Measurements from ENCODE around the gene KRTAP9-1.
"Not testable (repeated sequence)": the region's sequence is repeated elsewhere in the genome, so short reads cannot be mapped to it uniquely, and the experiment has no call there.

Gene KRTAP9-1

GRCh38 chr17:41189837-41190318 is at the start of gene KRTAP9-1:
Gene KRTAP9-1, plus strand, starts transcription at chr17:41189887. Its CDS starts 0 bp downstream, at chr17:41189887.
- DNase-seq: not testable (repeated sequence)

DNA sequence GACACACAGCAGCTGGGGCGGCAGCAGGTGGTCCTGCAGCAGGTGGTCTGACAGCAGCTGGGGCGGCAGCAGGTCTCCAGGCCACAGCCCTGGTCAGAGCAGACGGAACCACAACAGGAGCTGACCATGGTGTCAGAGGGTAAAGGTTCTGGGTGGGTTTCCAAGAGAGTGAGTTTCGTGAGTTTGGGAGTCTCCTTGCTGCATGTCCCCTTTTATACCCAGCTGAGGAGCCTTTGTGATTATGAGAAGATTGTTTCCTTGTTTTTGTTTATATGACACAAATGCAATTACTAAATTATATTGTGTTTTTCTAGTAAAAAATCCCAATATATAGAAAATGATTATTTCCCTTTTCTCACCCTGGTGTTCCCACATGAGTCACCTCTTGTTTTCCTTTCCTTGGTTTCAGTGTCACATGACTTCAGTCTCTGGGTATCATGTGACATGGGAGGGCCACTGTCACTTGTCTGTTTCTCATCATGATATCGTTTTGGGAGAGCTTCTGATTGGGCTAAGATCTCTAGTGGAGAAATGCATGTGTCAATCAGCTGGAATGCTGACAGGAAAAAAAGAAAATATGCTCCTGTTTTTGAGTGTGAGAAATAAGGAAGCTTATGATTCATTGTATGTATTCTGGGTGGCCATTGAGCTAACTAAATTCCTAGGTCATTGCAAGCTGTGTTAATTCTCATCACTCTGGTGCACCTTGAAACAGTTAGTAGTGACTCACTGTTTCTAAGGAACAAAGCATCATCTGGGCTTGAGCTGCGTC is 49.1 kb upstream of the KRTAP9-1 start, which contains the start of gene KRTAP4-6:
Gene KRTAP4-6 (minus strand): TSS at position 185 of the 772 bp plus-strand sequence. CDS start 57 bp downstream, at position 128.
- DNase-seq: no peak

GRCh38 chr17:41141361-41141760 is 48.3 kb upstream of the KRTAP9-1 start:
- DNase-seq: no peak

DNA sequence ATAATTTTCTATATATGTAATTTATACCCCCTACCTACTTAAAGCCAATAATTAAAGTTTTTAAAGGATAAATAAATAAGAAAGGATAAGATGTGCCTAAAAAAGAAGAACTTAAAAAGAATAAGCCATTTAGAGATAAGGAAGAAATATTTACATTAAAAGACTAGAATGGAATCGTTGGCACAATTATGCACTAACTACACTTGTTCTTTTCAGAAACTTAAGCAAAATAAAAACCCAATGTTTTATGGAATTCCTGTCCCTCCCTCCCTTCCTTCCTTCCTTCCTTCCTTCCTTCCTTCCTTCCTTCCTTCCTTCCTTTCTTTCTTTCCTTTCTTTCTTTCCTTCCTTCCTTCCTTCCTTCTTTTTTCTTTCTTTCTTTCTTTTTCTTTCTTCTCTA is 44.8 kb upstream of the KRTAP9-1 start:
- DNase-seq: no peak

DNA sequence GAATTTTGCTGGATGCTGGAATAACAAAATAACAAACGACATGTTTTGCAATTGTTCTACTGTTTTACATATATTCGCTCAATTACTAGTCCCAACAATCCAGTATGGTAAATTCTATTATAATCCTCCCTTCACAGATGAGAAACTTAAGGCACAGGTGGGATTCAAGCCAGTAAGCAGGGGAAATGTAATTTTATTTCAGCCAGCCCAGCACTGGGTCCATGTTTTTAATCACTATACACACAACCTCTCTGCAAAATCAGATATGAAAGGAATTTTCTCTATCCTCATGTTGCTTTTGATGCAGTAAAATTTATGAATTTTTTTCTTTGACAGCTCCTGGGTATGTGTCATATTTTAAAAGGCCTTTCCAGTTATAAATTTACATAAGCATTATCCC is 44.4 kb upstream of the KRTAP9-1 start:
- DNase-seq: no peak

GRCh38 chr17:41147531-41148204 is 42.0 kb upstream of the KRTAP9-1 start:
- DNase-seq: no peak

GRCh38 chr17:41148971-41149651 is 40.6 kb upstream of the KRTAP9-1 start:
- not testable (repeated sequence) for DNase-seq

GRCh38 chr17:41149652-41149985 is 40.1 kb upstream of the KRTAP9-1 start, which contains the start of gene KRTAP4-5:
Gene KRTAP4-5, minus strand, starts transcription at chr17:41149825. Its CDS starts 58 bp downstream, at chr17:41149767.
- no peak for DNase-seq

GRCh38 chr17:41150026-41150425 is 39.7 kb upstream of the KRTAP9-1 start:
- DNase-seq: no peak

DNA sequence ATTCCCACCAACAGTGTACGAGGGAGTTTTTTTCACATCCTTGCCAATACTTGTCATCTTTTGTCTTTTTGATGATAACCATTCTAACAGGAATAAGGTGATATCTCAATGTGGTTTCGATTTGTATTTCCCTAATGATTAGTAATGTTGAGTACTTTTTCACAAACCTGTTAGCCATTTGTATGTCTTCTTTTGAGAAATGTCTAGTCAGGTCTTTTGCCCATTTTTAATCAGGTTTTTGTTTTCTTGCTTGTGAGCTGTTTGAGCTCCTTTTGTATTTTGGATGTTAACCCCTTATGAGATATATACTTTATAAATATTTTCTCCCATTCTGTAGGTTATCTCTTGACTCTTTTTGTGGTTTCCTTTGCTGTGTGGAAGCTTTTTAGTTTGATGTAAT is 38.2 kb upstream of the KRTAP9-1 start:
- no peak for DNase-seq

DNA sequence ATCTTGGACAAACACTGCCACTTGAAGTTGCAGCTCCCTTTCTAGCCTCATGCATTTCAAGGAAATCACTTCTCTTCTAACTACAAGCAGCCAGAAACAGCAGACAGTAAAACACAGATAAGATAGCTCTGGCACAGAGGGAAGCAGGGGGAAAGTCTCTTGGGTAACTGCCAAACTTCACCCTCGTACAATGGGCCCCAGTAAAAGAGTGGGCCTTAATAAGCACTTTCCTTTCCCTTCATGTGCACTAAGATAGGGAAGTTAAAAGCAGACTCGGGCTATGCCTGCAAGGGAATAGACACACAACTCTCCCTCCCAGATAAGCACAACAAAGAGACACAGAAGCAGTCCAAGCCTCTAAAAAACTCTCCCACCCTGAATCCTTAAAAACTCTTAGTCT is 35.8 kb upstream of the KRTAP9-1 start:
- DNase-seq: no peak

DNA sequence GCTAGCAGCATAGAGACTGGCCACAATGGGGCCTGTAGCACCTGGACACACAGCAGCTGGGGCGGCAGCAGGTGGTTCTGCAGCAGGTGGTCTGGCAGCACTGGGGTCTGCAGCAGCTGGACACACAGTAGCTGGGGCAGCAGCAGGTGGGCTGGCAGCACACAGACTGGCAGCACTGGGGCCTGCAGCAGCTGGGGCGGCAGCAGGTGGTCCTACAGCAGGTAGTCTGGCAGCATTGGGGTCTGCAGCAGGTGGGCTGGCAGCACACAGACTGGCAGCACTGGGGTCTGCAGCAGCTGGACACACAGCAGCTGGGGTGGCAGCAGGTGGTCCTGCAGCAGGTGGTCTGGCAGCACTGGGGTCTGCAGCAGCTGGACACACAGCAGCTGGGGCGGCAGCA is 29.5 kb upstream of the KRTAP9-1 start:
- DNase-seq: not testable (repeated sequence)

DNA sequence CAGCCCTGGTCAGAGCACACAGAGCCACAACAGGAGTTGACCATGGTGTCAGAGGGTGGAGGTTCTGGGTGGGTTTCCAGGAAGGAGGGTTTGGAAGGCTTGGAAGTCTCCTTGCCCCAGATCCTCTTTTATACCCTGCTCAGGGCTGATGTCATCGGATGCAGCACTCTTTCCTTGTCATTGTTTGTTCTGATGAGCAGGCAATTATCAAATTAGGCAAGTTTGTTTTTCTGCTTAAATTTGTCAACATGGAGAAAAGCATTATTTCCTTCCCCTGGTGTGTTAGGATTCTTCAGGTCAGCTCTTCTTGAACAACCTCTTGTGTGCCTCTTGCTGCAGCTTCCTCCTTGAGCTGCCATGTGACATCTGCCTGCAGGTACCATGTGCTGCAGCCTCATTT is 29.0 kb upstream of the KRTAP9-1 start, which contains the start of gene KRTAP4-4:
Gene KRTAP4-4 (minus strand): TSS at position 101 of the 400 bp plus-strand sequence. CDS start 57 bp downstream, at position 44.
- no peak for DNase-seq

DNA sequence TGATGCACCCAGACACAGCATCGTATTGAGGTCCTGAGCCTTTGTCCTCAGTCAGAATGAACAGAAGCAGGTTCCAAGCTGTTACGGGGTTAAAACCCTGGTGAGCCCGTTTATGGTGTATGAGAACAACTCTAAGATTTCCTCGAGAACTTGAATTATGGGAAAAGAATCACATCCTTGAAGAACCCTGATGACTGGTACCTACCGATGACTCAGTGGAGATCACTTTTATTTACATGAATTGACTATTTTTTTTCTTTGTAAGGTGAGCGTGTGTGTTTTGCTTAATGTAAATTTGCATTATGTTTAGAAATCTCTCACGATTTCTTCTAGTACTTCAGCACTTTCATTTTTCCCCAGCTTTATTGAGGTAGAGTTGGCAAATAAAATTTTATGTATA is 25.9 kb upstream of the KRTAP9-1 start:
- no peak for DNase-seq

DNA sequence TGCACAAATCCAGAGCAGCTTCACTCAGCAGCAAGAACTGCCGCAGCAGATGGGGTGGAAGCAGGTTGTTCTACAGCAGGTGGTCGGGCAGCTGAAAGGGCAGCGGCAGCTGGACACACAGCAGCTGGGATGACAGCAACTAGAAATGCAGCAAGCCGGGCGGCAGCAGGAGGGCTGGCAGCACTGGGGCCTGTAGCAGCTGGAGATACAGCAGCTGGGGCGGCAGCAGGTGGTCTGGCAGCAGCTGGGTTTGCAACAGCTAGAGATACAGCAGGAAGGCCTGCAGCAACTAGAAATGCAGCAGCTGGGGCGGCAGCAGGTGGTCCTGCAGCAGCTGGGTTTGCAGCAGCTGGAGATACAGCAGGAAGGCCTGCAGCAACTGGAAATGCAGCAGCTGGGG is 22.1 kb upstream of the KRTAP9-1 start:
- DNase-seq: no peak

GRCh38 chr17:41168121-41168520 is 21.6 kb upstream of the KRTAP9-1 start, which contains the start of gene KRTAP4-3:
Gene KRTAP4-3, minus strand, starts transcription at chr17:41168221. Its CDS starts 49 bp downstream, at chr17:41168172.
- no peak for DNase-seq

DNA sequence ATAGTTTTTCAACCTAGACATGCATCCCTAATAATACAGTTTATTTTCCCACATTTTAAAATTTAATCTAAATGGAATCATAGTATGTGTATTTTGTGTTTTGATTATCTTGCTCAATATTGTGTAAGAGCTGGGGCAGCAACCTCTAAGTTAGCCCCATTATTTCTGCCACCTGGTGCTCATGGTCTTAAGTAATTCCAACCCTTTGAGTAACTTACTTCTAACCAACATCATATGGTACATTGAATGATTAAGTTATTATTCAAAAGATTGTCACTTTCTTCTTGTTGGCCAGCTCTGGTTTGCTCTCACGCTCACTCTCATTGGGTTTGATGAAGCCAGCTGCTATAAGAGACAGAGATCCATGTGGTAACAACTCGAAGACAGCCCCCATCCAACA is 17.8 kb upstream of the KRTAP9-1 start:
- DNase-seq: no peak

DNA sequence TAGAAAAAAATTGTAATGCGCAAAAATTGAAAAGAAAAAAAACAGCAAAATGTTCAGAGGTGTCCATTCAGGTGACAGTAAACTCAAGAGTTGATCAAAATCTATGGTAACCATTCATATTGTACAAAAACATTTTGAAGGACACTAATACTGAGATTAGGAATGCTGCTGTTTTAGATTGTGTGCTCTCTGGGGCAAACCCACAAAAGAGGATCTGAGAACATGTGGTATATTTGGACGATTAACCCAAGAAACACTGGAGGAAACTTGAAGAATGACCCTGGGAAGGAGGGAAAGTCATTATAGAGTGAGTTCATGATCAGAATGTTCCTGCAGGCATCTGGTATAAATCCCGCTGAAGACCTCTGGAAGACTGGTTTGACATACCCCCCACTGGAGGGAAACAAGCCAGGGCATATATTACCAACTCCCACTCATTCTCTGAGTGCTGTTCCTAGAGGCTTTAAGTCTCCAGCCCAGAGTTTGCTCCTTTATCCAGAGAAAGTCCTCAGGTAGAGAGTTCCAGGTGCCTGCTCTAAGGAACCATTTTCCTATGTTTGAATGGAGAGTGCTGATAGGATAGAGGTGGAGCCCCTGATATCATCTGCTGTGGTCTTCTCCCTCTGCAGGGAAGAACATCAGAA is 12.8 kb upstream of the KRTAP9-1 start:
- DNase-seq: no peak

- no peak for DNase-seq
These were observed 11.9 kb upstream of the KRTAP9-1 start, which contains the start of gene KRTAP4-2 for GRCh38 chr17:41177727-41178271. Gene KRTAP4-2, minus strand, starts transcription at chr17:41178221. Its CDS starts 57 bp downstream, at chr17:41178164.

DNA sequence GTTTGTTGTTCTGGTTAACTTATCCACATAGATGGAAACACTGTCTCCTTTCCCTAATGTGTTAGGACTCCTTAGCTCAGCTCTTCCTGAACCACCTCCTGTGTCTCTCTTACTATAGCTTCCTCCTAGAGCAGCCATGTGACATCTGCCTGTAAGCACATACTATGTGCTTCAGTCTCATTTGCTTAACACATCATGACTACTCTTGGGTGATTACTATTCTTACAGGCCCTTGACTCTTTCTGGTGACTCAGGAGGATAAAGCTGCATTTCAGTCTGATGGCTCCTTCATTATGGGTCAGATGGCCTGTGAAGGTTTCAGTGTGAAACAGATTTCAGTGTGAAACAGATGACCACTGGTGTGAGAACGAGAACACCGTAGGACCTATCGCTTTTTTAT is 11.3 kb upstream of the KRTAP9-1 start:
- DNase-seq: no peak

DNA sequence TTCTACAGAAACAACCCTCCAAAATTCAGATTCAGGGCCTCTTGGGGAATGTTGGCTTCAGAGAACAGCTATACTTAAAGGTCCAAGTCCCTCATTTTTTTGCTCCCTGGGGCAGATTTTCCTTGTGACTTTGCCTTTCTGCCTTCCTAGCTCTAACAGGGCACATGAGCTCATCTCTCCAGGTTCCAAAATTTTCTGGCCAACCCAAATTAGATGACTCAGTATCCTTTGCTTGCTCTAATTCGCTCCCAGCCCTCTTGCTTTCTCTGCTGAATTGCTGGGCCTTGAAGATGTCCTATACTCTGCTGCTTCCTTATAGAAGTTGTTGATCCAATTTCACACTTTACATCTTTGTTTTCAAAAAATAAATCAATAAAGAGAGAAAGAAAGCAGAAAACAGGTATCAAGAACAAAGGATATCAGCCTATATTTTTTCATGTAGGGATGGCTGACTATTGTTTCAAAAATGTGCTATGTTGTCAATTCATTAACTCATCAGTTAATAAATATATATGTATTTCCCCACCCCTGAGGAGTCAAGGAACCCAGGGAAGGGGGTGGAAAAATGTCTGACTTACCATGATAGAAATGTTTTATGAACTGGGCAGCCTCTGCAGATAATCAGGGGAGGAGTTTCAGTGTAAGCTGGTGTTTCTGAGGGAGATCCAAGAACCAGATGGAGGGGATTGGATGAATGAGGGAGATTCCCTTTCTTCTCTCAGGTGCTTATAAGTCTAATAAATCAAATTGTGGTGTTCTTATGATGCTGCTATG is 10.7 kb upstream of the KRTAP9-1 start:
- no peak for DNase-seq

Measured in NCI-H82 (cell line).